Naive B cell (primary cell): ENCODE results near the gene SLC25A29. TPM values are rescaled to one million over a fixed set of nuclear protein-coding genes. Genes with fewer than 3 reads are reported as not detected.
"Not testable (repeated sequence)": the region's sequence is repeated elsewhere in the genome, so short reads cannot be mapped to it uniquely, and the experiment has no call there.

Experiments used
- ATAC-seq, 2 donors: fragments of 150-1000 bp; cut with Tn5 transposase; 2 replicates each; pipeline ENCODE4 v1.10.0; 2021; ENCODE audit warnings: low read depth in 2 of 2, mild to moderate bottlenecking in 2 of 2, moderate library complexity in 2 of 2
- DNase-seq: peaks from one replicate; pipeline ENCODE4 v3.0.0; 2022
- H3K27ac Mint-ChIP-seq, 6 donors: one replicate each; pipeline ENCODE4 v1.8.0; 2020 to 2022; ENCODE audit warnings: mild to moderate bottlenecking in 6 of 6, mixed read lengths in 6 of 6, moderate library complexity in 5 of 6, inconsistent platforms in 2 of 6
- H3K27me3 Mint-ChIP-seq, 3 donors: one replicate each; pipeline ENCODE4 v1.8.0; 2021 to 2022; ENCODE audit warnings: mixed read lengths in 3 of 3, mild to moderate bottlenecking in 1 of 3
- H3K36me3 Mint-ChIP-seq, 2 donors: one replicate each; pipeline ENCODE4 v1.8.0; 2020 to 2022; ENCODE audit warnings: mixed read lengths in 2 of 2, inconsistent platforms in 1 of 2, mild to moderate bottlenecking in 1 of 2
- H3K4me1 Mint-ChIP-seq, 3 donors: one replicate each; pipeline ENCODE4 v1.8.0; 2020 to 2022; ENCODE audit warnings: mixed read lengths in 3 of 3, inconsistent platforms in 1 of 3, mild to moderate bottlenecking in 1 of 3, moderate library complexity in 1 of 3
- H3K4me3 Mint-ChIP-seq, 8 donors: one replicate each; pipeline ENCODE4 v1.8.0; 2020 to 2022; ENCODE audit warnings: mild to moderate bottlenecking in 8 of 8, mixed read lengths in 8 of 8, moderate library complexity in 8 of 8, inconsistent platforms in 2 of 8
- H3K9me3 Mint-ChIP-seq, 7 donors: one replicate each; pipeline ENCODE4 v1.8.0; 2020 to 2022; ENCODE audit warnings: mixed read lengths in 7 of 7, mild to moderate bottlenecking in 5 of 7, inconsistent platforms in 2 of 7, moderate library complexity in 1 of 7
- polyA plus RNA-seq, 6 donors: library from polyadenylated mRNA; unstranded; fragments of 300-500 nt; fragmentation: Illumina TruSeq; gene quantifications; one replicate each; pipeline ENCODE4 v1.2.3, GENCODE V29; 2021; ENCODE audit warnings: low read depth in 6 of 6

SLC25A29 gene
- polyA plus RNA-seq, 6 donors from 2014 or later: 1.8 to 13.3 (median 3.3) TPM

DNA sequence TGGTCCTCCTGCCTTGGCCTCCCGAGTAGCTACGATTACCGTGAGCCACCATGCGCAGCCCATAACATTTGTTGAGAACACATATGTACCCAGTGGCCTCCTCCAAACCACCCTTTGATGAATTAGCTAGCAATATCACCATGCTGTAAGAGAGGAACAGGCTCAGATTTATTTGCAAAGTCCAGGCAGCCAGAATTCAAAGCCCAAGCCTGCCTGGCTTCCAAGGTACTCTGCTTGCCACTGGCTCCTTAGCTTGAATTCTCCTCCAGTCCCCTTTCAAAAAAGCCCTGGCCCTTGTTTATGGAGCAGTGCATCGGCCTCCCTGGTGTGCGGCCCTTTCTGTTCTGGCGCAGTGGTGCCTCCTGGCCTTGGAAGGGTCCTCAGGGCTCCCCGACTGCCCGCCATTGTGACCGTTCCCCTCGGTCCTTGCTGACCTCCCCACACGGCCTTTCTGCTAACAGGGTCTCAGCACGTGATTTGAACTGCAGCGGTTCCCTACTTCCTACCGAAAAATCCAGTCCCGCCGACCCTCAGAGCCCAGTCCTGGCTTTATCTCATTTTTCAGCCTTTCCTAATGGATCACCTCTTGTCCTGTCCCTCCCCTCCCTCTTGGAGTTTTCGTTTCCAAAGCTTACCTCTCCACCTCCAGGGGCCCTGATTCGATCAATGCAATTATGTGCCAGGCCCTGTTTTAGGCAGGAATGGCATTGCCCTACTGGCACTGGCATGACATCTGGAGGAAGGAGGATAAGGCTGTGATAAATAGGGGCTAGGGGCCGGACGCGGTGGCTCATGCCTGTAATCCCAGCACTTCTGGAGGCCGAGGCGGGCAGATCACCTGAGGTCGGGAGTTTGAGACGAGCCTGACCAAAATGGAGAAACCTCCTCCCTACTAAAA lies 22.0 kb downstream of the SLC25A29 start:
- peaks cover 14 to 26% (median 23%) of the 10 kb centered on the region in 3 donors for H3K4me1 Mint-ChIP-seq
- no peak for ATAC-seq
- H3K36me3 Mint-ChIP-seq: no peaks in the 10 kb centered on the region
- no peaks in the 10 kb centered on the region for H3K27me3 Mint-ChIP-seq
- peak overlapping the region in 5 of 6 donors; percentile 35 to 75 (median 67) for H3K27ac Mint-ChIP-seq
- DNase-seq: no peak
- no peaks in the 10 kb centered on the region for H3K9me3 Mint-ChIP-seq
- H3K4me3 Mint-ChIP-seq: peak overlapping the region; percentile 69 to 89 (median 74)

- not testable (repeated sequence) for ATAC-seq, H3K36me3 Mint-ChIP-seq, H3K27ac Mint-ChIP-seq, H3K27me3 Mint-ChIP-seq, H3K9me3 Mint-ChIP-seq, DNase-seq
- Mint-ChIP-seq H3K4me1 (peaks cover 20 to 31% (median 28%) of the 10 kb centered on the region in 3 donors), H3K4me3 (peak overlapping the region in 3 of 8 donors; percentile 58 to 72 (median 63))
Observed at GRCh38 chr14:100283436-100283835, 22.8 kb downstream of the SLC25A29 start.

DNA sequence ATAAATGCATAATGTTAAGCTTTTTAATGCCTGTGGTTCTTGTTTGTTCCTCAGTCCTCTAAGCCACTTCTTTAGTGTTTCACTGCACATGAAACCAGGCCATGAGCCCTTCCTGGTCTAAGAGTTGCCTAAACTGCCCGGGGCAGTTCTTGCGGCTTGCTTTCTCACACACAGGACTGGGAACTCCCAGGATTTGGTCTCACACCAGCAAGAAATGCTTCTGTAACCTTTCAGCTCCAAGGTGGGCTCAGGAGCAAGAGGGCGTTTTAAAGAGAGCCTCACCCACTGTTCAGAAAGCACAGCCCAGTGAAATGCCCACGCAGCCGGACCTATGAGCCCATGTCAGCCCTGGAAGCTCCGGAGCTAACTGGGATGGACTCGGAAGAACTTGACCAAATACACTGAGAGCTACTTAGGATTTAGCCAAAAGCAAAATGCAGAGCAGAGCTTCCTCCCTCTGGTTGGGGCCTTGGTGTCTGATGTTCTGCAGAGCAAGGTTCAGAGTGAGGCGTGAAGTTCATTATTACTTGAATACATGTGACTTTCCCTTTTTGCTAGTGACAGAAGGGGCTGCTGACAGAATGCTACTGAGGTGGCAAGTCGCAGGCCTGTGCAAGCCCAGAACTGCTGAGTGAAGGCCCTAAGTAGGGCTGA lies 23.4 kb downstream of the SLC25A29 start:
- DNase-seq: no peak
- Mint-ChIP-seq H3K36me3 (no peaks in the 10 kb centered on the region), H3K27ac (peak overlapping the region in 4 of 6 donors; percentile 32 to 84 (median 48)), H3K4me1 (peaks cover 22 to 34% (median 31%) of the 10 kb centered on the region in 3 donors), H3K9me3 (no peaks in the 10 kb centered on the region), H3K4me3 (peak overlapping the region in 4 of 8 donors; percentile 8 to 72 (median 60)), H3K27me3 (no peaks in the 10 kb centered on the region)
- no peak for ATAC-seq

GRCh38 chr14:100282083-100282350 lies 24.2 kb downstream of the SLC25A29 start:
- H3K4me1 Mint-ChIP-seq: peaks cover 22 to 34% (median 30%) of the 10 kb centered on the region in 3 donors
- ATAC-seq: no peak
- no peaks in the 10 kb centered on the region for H3K9me3 Mint-ChIP-seq
- peak overlapping the region in 1 of 6 donors; percentile 47 for H3K27ac Mint-ChIP-seq
- peak overlapping the region in 1 of 8 donors; percentile 58 for H3K4me3 Mint-ChIP-seq
- no peak for DNase-seq
- H3K36me3 Mint-ChIP-seq: peaks cover 0 to 4% of the 10 kb centered on the region in 2 donors
- no peaks in the 10 kb centered on the region for H3K27me3 Mint-ChIP-seq

- Mint-ChIP-seq H3K27me3 (no peaks in the 10 kb centered on the region), H3K4me1 (peaks cover 22 to 34% (median 30%) of the 10 kb centered on the region in 3 donors), H3K27ac (no peak overlapping the region), H3K4me3 (peak overlapping the region in 1 of 8 donors; percentile 58), H3K36me3 (peaks cover 0 to 4% of the 10 kb centered on the region in 2 donors), H3K9me3 (no peaks in the 10 kb centered on the region)
- DNase-seq (no peak), ATAC-seq (no peak)
Observed at GRCh38 chr14:100281286-100282082, 24.8 kb downstream of the SLC25A29 start.

GRCh38 chr14:100279563-100279962 lies 26.7 kb downstream of the SLC25A29 start:
- no peak overlapping the region for H3K4me3 Mint-ChIP-seq
- H3K4me1 Mint-ChIP-seq: peaks cover 16 to 40% (median 30%) of the 10 kb centered on the region in 3 donors
- H3K27ac Mint-ChIP-seq: peak overlapping the region in 5 of 6 donors; percentile 17 to 56 (median 31)
- H3K36me3 Mint-ChIP-seq: peaks cover 0 to 4% of the 10 kb centered on the region in 2 donors
- H3K27me3 Mint-ChIP-seq: no peaks in the 10 kb centered on the region
- no peak for DNase-seq
- ATAC-seq: no peak
- H3K9me3 Mint-ChIP-seq: no peaks in the 10 kb centered on the region

- H3K36me3 Mint-ChIP-seq: peaks cover 0 to 4% of the 10 kb centered on the region in 2 donors
Observed at GRCh38 chr14:100279133-100279532, 27.1 kb downstream of the SLC25A29 start.

DNA sequence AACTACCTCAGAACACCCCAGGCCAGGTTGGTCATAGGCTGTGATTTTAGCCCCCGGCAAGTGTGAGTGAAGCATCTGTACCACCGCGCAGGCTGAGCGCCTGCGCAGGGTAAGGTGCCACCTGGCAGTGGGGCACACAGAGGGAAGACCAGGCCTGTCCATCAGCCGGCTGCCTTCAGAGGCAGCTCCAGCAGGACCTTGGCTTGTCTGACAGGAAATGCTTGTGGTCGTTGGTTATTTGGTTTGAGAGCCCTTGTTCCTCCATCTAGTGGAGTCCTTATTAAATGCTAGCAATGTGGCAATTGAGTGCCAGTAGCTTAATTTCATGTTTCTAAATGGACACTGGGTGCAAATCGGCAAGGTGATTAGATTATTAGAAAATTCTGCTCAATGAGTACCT lies 27.5 kb downstream of the SLC25A29 start:
- Mint-ChIP-seq H3K27me3 (no peaks in the 10 kb centered on the region), H3K4me3 (no peak overlapping the region), H3K27ac (peak overlapping the region in 4 of 6 donors; percentile 23 to 90 (median 53)), H3K9me3 (no peaks in the 10 kb centered on the region), H3K36me3 (peaks cover 0 to 4% of the 10 kb centered on the region in 2 donors), H3K4me1 (peaks cover 13 to 42% (median 28%) of the 10 kb centered on the region in 3 donors)
- DNase-seq (no peak), ATAC-seq (peak; percentile 36 to 45)

More at GRCh38 chr14:100279133-100279532, 27.1 kb downstream of the SLC25A29 start:
- peaks cover 13 to 40% (median 30%) of the 10 kb centered on the region in 3 donors for H3K4me1 Mint-ChIP-seq
- no peak for ATAC-seq
- no peaks in the 10 kb centered on the region for H3K27me3 Mint-ChIP-seq
- peak overlapping the region in 1 of 8 donors; percentile 2 for H3K4me3 Mint-ChIP-seq
- DNase-seq: no peak
- H3K27ac Mint-ChIP-seq: peak overlapping the region in 4 of 6 donors; percentile 17 to 56 (median 32)
- H3K9me3 Mint-ChIP-seq: no peaks in the 10 kb centered on the region

GRCh38 chr14:100275214-100275613 lies 31.0 kb downstream of the SLC25A29 start:
- H3K4me1 Mint-ChIP-seq: peaks cover 13 to 37% (median 30%) of the 10 kb centered on the region in 3 donors

GRCh38 chr14:100274250-100274649 lies 32.0 kb downstream of the SLC25A29 start:
- no peaks in the 10 kb centered on the region for H3K27me3 Mint-ChIP-seq
- peaks cover 0 to 4% of the 10 kb centered on the region in 2 donors for H3K36me3 Mint-ChIP-seq
- peak overlapping the region in 3 of 6 donors; percentile 66 to 79 (median 78) for H3K27ac Mint-ChIP-seq
- H3K9me3 Mint-ChIP-seq: no peaks in the 10 kb centered on the region
- H3K4me3 Mint-ChIP-seq: no peak overlapping the region
- DNase-seq (no peak), ATAC-seq (no peak)
- H3K4me1 Mint-ChIP-seq: peaks cover 11 to 33% (median 25%) of the 10 kb centered on the region in 3 donors

More at GRCh38 chr14:100275214-100275613, 31.0 kb downstream of the SLC25A29 start:
- DNase-seq: no peak
- peaks cover 0 to 4% of the 10 kb centered on the region in 2 donors for H3K36me3 Mint-ChIP-seq
- H3K9me3 Mint-ChIP-seq: no peaks in the 10 kb centered on the region
- H3K4me3 Mint-ChIP-seq: no peak overlapping the region
- ATAC-seq: no peak
- H3K27ac Mint-ChIP-seq: peak overlapping the region in 4 of 6 donors; percentile 6 to 53 (median 30)
- no peaks in the 10 kb centered on the region for H3K27me3 Mint-ChIP-seq

DNA sequence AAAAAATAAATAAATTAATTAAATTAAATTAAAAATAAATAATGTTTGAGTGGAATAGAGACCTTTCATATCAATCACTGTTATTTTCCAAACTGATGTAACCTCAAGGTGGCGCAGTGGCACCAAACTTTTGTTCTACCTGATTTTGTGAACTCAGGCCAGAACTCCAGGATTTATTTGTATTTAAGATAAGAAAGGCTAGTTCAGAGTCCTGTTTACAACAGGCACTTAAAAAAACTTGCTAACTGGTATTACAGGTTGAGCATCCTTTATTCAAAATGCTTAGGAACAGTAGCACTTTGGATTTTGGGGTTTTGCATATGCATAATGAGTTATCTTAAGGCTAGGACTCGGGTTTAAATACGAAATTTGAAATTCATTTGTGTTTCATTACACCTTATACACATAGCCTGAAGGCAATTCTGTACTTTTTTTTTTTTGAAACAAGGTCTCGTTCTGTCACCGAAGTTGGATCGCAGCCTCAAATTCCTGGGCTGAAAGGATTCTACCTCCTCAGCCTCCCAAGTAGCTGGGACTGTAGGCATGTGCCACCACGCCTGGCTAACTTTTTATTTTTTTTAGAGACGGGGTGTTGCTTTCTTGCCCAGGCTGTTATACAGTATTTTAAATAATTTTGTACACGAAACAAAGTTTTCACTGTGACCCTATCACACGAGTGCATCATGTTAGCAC lies 34.9 kb downstream of the SLC25A29 start:
- Mint-ChIP-seq H3K27me3 (no peaks in the 10 kb centered on the region), H3K9me3 (no peaks in the 10 kb centered on the region), H3K27ac (peak overlapping the region in 1 of 6 donors; percentile 62), H3K4me1 (peaks cover 15 to 44% (median 30%) of the 10 kb centered on the region in 3 donors), H3K4me3 (no peak overlapping the region), H3K36me3 (no peaks in the 10 kb centered on the region)
- DNase-seq (no peak), ATAC-seq (peak in 1 of 2 donors; percentile 36)

DNA sequence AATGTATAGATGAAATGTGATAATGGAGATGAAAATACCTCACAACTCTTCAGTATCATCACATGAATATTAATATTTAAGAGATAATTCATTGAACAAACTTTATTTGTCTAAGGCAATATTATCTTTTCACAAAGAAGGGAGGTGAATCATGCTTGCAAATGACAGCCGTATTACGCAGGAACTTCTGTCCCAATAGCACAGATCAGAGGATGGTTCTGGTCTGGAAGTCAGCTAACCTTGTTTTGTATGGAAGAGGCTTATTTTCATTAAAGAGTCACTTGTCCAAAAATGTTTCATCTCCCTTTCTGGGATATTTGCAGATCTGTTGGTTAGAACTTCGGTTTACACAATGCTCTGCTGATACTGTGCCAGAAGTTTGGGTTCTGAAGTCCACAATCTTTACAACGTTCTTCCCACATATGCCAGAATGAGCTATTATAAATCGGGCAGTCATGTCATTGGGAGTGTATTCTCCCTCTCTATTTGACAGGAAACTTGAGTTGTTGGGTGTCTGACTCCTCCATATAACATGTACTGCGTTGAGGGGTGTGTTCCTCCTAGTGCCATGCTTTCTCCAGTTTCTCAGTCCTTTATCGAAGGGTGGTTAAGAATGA lies 37.5 kb downstream of the SLC25A29 start:
- ATAC-seq (no peak), DNase-seq (no peak)
- H3K4me1 Mint-ChIP-seq: peaks cover 27 to 45% (median 33%) of the 10 kb centered on the region in 3 donors
- no peaks in the 10 kb centered on the region for H3K9me3 Mint-ChIP-seq
- H3K27me3 Mint-ChIP-seq: no peaks in the 10 kb centered on the region
- H3K36me3 Mint-ChIP-seq: peaks cover 3 to 9% of the 10 kb centered on the region in 2 donors
- H3K27ac Mint-ChIP-seq: peak overlapping the region in 2 of 6 donors; percentile 34 to 76
- H3K4me3 Mint-ChIP-seq: no peak overlapping the region
